MM.1S (cell line): ENCODE measurements around the gene CELF2.

ENCODE experiments used
- DNase-seq: peaks from one replicate; pipeline ENCODE4 v3.0.0-alpha.2; 2015
- H2AFZ ChIP-seq: fragments of 300-600 bp; sonication (generic); 2 replicates; pipeline ENCODE4 v1.6.0; 2016; ENCODE audit warnings: antibody characterized with exemption, low read length
- H3F3A ChIP-seq: fragments of 300-600 bp; sonication (generic); 2 replicates; pipeline ENCODE4 v1.6.1; 2016; ENCODE audit warnings: mild to moderate bottlenecking, antibody characterized with exemption, low read length, moderate library complexity, mixed read lengths; ENCODE audit not compliant: insufficient read depth
- H3K27ac ChIP-seq: fragments of 300-600 bp; sonication (generic); 2 replicates; pipeline ENCODE4 v1.5.1; 2016; ENCODE audit warnings: mild to moderate bottlenecking, low read length
- H3K27me3 ChIP-seq: fragments of 300-600 bp; sonication (generic); replicated peaks from 2 replicates; pipeline ENCODE4 v1.6.0; 2016; ENCODE audit warnings: low read length; ENCODE audit not compliant: insufficient read depth
- H3K36me3 ChIP-seq: fragments of 300-600 bp; sonication (generic); replicated peaks from 2 replicates; pipeline ENCODE4 v1.6.1; 2016; ENCODE audit warnings: mild to moderate bottlenecking, low read length, mixed read lengths; ENCODE audit not compliant: insufficient read depth
- H3K4me1 ChIP-seq: fragments of 300-600 bp; sonication (generic); 2 replicates; pipeline ENCODE4 v1.6.1; 2016; ENCODE audit warnings: low read length, mixed read lengths
- H3K4me2 ChIP-seq: fragments of 300-600 bp; sonication (generic); 2 replicates; pipeline ENCODE4 v1.6.0; 2016; ENCODE audit warnings: low read depth, low read length
- H3K4me3 ChIP-seq: fragments of 300-600 bp; sonication (generic); 2 replicates; pipeline ENCODE4 v1.5.1; 2016; ENCODE audit warnings: low read length, mixed read lengths
- H3K79me2 ChIP-seq: fragments of 300-600 bp; sonication (generic); 2 replicates; pipeline ENCODE4 v1.6.1; 2016; ENCODE audit warnings: mixed run types, low read length, mixed read lengths
- H3K9ac ChIP-seq: fragments of 300-600 bp; sonication (generic); 2 replicates; pipeline ENCODE4 v1.6.1; 2016; ENCODE audit warnings: low read length, mixed read lengths
- H3K9me2 ChIP-seq: fragments of 300-600 bp; sonication (generic); replicated peaks from 2 replicates; pipeline ENCODE4 v1.6.1; 2016; ENCODE audit warnings: mild to moderate bottlenecking, low read length, mixed read lengths; ENCODE audit not compliant: insufficient read depth
- H3K9me3 ChIP-seq: fragments of 300-600 bp; sonication (generic); replicated peaks from 2 replicates; pipeline ENCODE4 v1.6.1; 2016; ENCODE audit warnings: mild to moderate bottlenecking, low read length, mixed read lengths; ENCODE audit not compliant: insufficient read depth
- H4K20me1 ChIP-seq: fragments of 300-600 bp; sonication (generic); 2 replicates; pipeline ENCODE4 v1.6.1; 2016; ENCODE audit warnings: mild to moderate bottlenecking, low read length, moderate library complexity, mixed read lengths; ENCODE audit not compliant: insufficient read depth
- CTCF ChIP-seq: fragments of 300-600 bp; sonication (generic); IDR thresholded peaks from 2 replicates; pipeline ENCODE4 v1.5.1; 2016; ENCODE audit warnings: antibody characterized with exemption, low read length, mixed read lengths
- EZH2 ChIP-seq: fragments of 300-600 bp; sonication (generic); optimal IDR thresholded peaks from 2 replicates; pipeline ENCODE3; 2017; ENCODE audit warnings: low read depth, mild to moderate bottlenecking, antibody characterized with exemption, low read length, mixed read lengths
- EZH2phosphoT487 ChIP-seq: fragments of 300-600 bp; sonication (generic); IDR thresholded peaks from 2 replicates; pipeline ENCODE4 v1.6.1; 2018; ENCODE audit warnings: antibody characterized with exemption, low read length

Gene CELF2

GRCh38 chr10:11138314-11139033 is 120.8 kb downstream of the CELF2 start:
- H3K9me3 ChIP-seq, result no peaks in the 10 kb centered on the region
- DNase-seq, result no peak
- no peaks in the 10 kb centered on the region for H3K27me3 ChIP-seq
- no peaks in the 10 kb centered on the region for H3K4me1 ChIP-seq
- no peak overlapping the region for H3K4me3 ChIP-seq
- no peak for TF ChIP-seq EZH2
- no peak for TF ChIP-seq CTCF
- TF ChIP-seq EZH2phosphoT487, result no peak
- no peaks in the 10 kb centered on the region for H3K36me3 ChIP-seq
- no peak overlapping the region for H3K9ac ChIP-seq
- H3F3A ChIP-seq, result no peaks in the 10 kb centered on the region
- H3K27ac ChIP-seq, result no peak overlapping the region
- no peak overlapping the region for H2AFZ ChIP-seq
- no peaks in the 10 kb centered on the region for H4K20me1 ChIP-seq
- H3K9me2 ChIP-seq, result no peaks in the 10 kb centered on the region
- peaks cover 95% of the 10 kb centered on the region for H3K79me2 ChIP-seq
- no peak overlapping the region for H3K4me2 ChIP-seq

DNA sequence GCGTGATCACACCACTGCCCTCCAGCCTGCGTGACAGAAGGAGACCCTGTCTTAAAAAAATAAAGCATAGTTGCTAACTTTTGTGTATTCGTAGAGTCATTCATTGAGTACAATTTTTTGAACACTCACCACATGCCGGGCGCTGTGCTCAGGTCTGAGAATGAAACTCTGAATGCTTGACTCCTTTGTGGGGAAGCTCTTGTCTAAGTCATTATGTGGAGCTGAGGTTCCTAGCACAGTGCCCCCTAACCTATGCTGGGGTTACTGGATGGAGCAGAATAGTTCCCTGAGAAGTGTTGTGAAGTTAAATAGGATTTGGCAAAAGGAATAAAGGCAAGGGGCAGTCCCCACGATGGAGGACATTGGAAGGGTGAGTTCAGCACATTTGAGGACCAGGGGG is 123.3 kb downstream of the CELF2 start:
- Histone ChIP-seq H3K27me3 (no peaks in the 10 kb centered on the region), H3K36me3 (no peaks in the 10 kb centered on the region), H2AFZ (no peak overlapping the region), H3F3A (peaks cover 17% of the 10 kb centered on the region), H3K4me1 (peaks cover 9% of the 10 kb centered on the region), H3K27ac (no peak overlapping the region), H3K9me3 (no peaks in the 10 kb centered on the region), H3K4me2 (no peak overlapping the region), H3K4me3 (no peak overlapping the region), H3K9me2 (no peaks in the 10 kb centered on the region), H3K9ac (no peak overlapping the region), H3K79me2 (peaks cover 95% of the 10 kb centered on the region), H4K20me1 (no peaks in the 10 kb centered on the region)
- no peak for DNase-seq
- no peak for TF ChIP-seq EZH2
- TF ChIP-seq CTCF, result no peak
- TF ChIP-seq EZH2phosphoT487, result no peak

- Histone ChIP-seq H2AFZ (no peak overlapping the region), H3K4me2 (no peak overlapping the region), H3K27ac (no peak overlapping the region), H3K9me3 (no peaks in the 10 kb centered on the region), H4K20me1 (no peaks in the 10 kb centered on the region), H3K9ac (no peak overlapping the region), H3K79me2 (peaks cover 98% of the 10 kb centered on the region), H3K27me3 (no peaks in the 10 kb centered on the region), H3K9me2 (no peaks in the 10 kb centered on the region), H3K4me1 (peaks cover 16% of the 10 kb centered on the region), H3K36me3 (no peaks in the 10 kb centered on the region), H3K4me3 (no peak overlapping the region), H3F3A (peaks cover 17% of the 10 kb centered on the region)
- DNase-seq, result no peak
- no peak for TF ChIP-seq EZH2phosphoT487
Measured at GRCh38 chr10:11141571-11142091, 124.0 kb downstream of the CELF2 start.

DNA sequence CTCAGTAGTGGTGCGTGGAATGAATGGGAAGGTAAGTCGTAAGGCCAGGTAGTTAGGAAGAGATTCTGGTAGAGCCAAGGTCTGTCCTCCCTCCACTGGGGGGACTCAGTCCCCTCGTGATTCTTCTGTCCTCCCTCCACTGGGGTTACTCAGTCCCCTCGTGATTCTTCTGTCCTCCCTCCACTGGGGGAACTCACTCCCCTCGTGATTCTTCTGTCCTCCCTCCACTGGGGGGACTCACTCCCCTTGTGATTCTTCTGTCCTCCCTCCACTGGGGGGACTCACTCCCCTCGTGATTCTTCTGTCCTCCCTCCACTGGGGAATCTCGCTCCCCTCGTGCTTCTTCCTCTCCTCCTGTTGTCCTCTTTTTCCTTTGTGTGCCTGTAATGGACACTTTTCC is 125.1 kb downstream of the CELF2 start:
- Histone ChIP-seq H3K4me2 (no peak overlapping the region), H3K9me2 (no peaks in the 10 kb centered on the region), H3F3A (peaks cover 17% of the 10 kb centered on the region), H3K9ac (no peak overlapping the region), H3K4me3 (no peak overlapping the region), H2AFZ (no peak overlapping the region), H3K79me2 (peaks cover 98% of the 10 kb centered on the region), H3K36me3 (no peaks in the 10 kb centered on the region), H3K27ac (no peak overlapping the region), H3K27me3 (no peaks in the 10 kb centered on the region), H4K20me1 (no peaks in the 10 kb centered on the region), H3K4me1 (peaks cover 27% of the 10 kb centered on the region), H3K9me3 (no peaks in the 10 kb centered on the region)
- DNase-seq, result no peak
- TF ChIP-seq CTCF (no peak), EZH2 (no peak), EZH2phosphoT487 (no peak)
